ENCODE results near the gene EHF. TPM values are rescaled to one million over a fixed set of nuclear protein-coding genes. Genes with fewer than 3 reads are reported as not detected.

The EHF gene
- total RNA-seq, 1 donor from 2014 or later = 0.25 TPM

DNA sequence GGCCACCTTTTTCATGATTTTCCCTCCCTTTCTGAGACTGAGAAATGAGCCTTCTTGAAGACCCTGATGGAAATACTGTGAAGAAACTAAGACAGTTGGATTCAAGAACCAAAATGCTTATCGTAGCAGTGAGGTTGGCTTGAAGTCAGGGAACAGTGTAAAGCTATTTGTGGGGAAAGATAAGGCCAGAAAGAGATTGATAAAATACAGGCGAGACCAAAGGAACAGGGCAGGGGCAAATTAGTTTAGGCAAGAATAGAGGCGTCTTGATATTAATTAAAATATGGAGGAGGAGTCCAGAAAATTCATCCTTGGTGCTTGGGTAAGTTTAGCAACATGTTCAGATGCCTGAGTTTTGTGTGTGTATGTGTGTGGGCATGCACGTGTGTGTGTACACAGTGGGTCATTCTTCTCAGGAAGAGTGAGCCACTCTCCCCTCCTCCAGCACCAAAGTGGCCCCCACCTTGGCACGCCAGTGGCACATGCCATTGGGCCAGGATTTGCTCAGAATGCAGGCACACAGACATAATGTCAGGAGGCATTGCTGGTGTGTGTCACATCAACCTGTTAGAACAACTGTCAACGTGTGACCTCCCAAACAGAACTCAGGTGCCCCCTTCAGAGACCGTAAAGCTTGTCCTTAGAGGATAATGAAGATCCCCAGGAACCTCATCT is 3.9 kb upstream of the EHF start:
- Histone ChIP-seq H3K4me2 (ENCODE audit: low read length) (no peak overlapping the region), H3K4me3 (ENCODE audit: insufficient read depth, low read depth, low read length) (no peak overlapping the region), H3K27ac (ENCODE audit: low read depth, low read length) (no peak overlapping the region), H3K36me3 (ENCODE audit: insufficient read depth, low read length) (no peaks in the 10 kb centered on the region), H3K9me3 (ENCODE audit: insufficient read depth, low read depth, low read length) (no peaks in the 10 kb centered on the region), H3K4me1 (ENCODE audit: insufficient read depth, low read length) (no peaks in the 10 kb centered on the region), H3K9ac (ENCODE audit: low read length) (no peak overlapping the region), H3K79me2 (ENCODE audit: insufficient read depth, low read length) (no peaks in the 10 kb centered on the region), H4K20me1 (ENCODE audit: insufficient read depth, low read length) (no peaks in the 10 kb centered on the region), H3K27me3 (ENCODE audit: insufficient read depth, low read length) (no peaks in the 10 kb centered on the region), H2AFZ (ENCODE audit: low read depth, low read length) (no peak overlapping the region)
- Mint-ChIP-seq H3K4me1 (ENCODE audit: low read depth, unreplicated experiment) (peaks cover 10% of the 10 kb centered on the region), H3K27ac (ENCODE audit: unreplicated experiment) (no peak overlapping the region), H3K4me3 (ENCODE audit: unreplicated experiment) (no peak overlapping the region), H3K9me3 (ENCODE audit: unreplicated experiment) (peaks cover 2% of the 10 kb centered on the region), H3K36me3 (ENCODE audit: low read depth, unreplicated experiment) (peaks cover 2% of the 10 kb centered on the region), H3K27me3 (ENCODE audit: low read depth, unreplicated experiment) (no peaks in the 10 kb centered on the region)
- TF ChIP-seq, protein P1, sequence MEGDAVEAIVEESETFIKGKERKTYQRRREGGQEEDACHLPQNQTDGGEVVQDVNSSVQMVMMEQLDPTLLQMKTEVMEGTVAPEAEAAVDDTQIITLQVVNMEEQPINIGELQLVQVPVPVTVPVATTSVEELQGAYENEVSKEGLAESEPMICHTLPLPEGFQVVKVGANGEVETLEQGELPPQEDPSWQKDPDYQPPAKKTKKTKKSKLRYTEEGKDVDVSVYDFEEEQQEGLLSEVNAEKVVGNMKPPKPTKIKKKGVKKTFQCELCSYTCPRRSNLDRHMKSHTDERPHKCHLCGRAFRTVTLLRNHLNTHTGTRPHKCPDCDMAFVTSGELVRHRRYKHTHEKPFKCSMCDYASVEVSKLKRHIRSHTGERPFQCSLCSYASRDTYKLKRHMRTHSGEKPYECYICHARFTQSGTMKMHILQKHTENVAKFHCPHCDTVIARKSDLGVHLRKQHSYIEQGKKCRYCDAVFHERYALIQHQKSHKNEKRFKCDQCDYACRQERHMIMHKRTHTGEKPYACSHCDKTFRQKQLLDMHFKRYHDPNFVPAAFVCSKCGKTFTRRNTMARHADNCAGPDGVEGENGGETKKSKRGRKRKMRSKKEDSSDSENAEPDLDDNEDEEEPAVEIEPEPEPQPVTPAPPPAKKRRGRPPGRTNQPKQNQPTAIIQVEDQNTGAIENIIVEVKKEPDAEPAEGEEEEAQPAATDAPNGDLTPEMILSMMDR (IDR thresholded peaks at IDR 0.05; ENCODE audit: insufficient read depth, low read depth, low read length) = no peak
- TF ChIP-seq EZH2 (IDR thresholded peaks at IDR 0.05; ENCODE audit: insufficient read depth, low read length) = no peak
- DNase-seq (ENCODE audit: low read depth) = no peak
- FAIRE-seq = no peak

- TF ChIP-seq EZH2 (IDR thresholded peaks at IDR 0.05; ENCODE audit: insufficient read depth, low read length) = no peak
- TF ChIP-seq, protein P1 (IDR thresholded peaks at IDR 0.05; ENCODE audit: insufficient read depth, low read depth, low read length) = no peak
- H3K4me1 Mint-ChIP-seq (ENCODE audit: low read depth, unreplicated experiment) = peaks cover 14% of the 10 kb centered on the region
- no peak overlapping the region for H3K4me3 ChIP-seq (ENCODE audit: insufficient read depth, low read depth, low read length)
Measured at GRCh38 chr11:34618406-34618805, 2.5 kb upstream of the EHF start.

GRCh38 chr11:34619062-34619516 is 1.8 kb upstream of the EHF start:
- Histone ChIP-seq H3K9ac (ENCODE audit: low read length) (no peak overlapping the region), H3K79me2 (ENCODE audit: insufficient read depth, low read length) (no peaks in the 10 kb centered on the region), H3K4me1 (ENCODE audit: insufficient read depth, low read length) (no peaks in the 10 kb centered on the region), H3K27me3 (ENCODE audit: insufficient read depth, low read length) (no peaks in the 10 kb centered on the region), H3K27ac (ENCODE audit: low read depth, low read length) (no peak overlapping the region), H4K20me1 (ENCODE audit: insufficient read depth, low read length) (no peaks in the 10 kb centered on the region), H2AFZ (ENCODE audit: low read depth, low read length) (no peak overlapping the region), H3K36me3 (ENCODE audit: insufficient read depth, low read length) (no peaks in the 10 kb centered on the region), H3K4me3 (ENCODE audit: insufficient read depth, low read depth, low read length) (no peak overlapping the region), H3K4me2 (ENCODE audit: low read length) (no peak overlapping the region), H3K9me3 (ENCODE audit: insufficient read depth, low read depth, low read length) (no peaks in the 10 kb centered on the region)
- no peak for DNase-seq (ENCODE audit: low read depth)
- peaks cover 2% of the 10 kb centered on the region for H3K9me3 Mint-ChIP-seq (ENCODE audit: unreplicated experiment)
- no peak overlapping the region for H3K4me3 Mint-ChIP-seq (ENCODE audit: unreplicated experiment)
- no peaks in the 10 kb centered on the region for H3K36me3 Mint-ChIP-seq (ENCODE audit: low read depth, unreplicated experiment)
- H3K27me3 Mint-ChIP-seq (ENCODE audit: low read depth, unreplicated experiment) = no peaks in the 10 kb centered on the region
- FAIRE-seq = no peak
- no peak overlapping the region for H3K27ac Mint-ChIP-seq (ENCODE audit: unreplicated experiment)
- H3K4me1 Mint-ChIP-seq (ENCODE audit: low read depth, unreplicated experiment) = peaks cover 13% of the 10 kb centered on the region
- TF ChIP-seq, protein P1 (IDR thresholded peaks at IDR 0.05; ENCODE audit: insufficient read depth, low read depth, low read length) = no peak
- TF ChIP-seq EZH2 (IDR thresholded peaks at IDR 0.05; ENCODE audit: insufficient read depth, low read length) = no peak

More at GRCh38 chr11:34618406-34618805, 2.5 kb upstream of the EHF start:
- Mint-ChIP-seq H3K27ac (ENCODE audit: unreplicated experiment) (no peak overlapping the region), H3K36me3 (ENCODE audit: low read depth, unreplicated experiment) (no peaks in the 10 kb centered on the region), H3K4me3 (ENCODE audit: unreplicated experiment) (no peak overlapping the region), H3K9me3 (ENCODE audit: unreplicated experiment) (peaks cover 2% of the 10 kb centered on the region), H3K27me3 (ENCODE audit: low read depth, unreplicated experiment) (no peaks in the 10 kb centered on the region)
- H3K4me2 ChIP-seq (ENCODE audit: low read length) = no peak overlapping the region
- H3K36me3 ChIP-seq (ENCODE audit: insufficient read depth, low read length) = no peaks in the 10 kb centered on the region
- no peaks in the 10 kb centered on the region for H3K27me3 ChIP-seq (ENCODE audit: insufficient read depth, low read length)
- no peaks in the 10 kb centered on the region for H4K20me1 ChIP-seq (ENCODE audit: insufficient read depth, low read length)
- no peak overlapping the region for H3K9ac ChIP-seq (ENCODE audit: low read length)
- FAIRE-seq (no peak), DNase-seq (ENCODE audit: low read depth) (no peak)
- no peaks in the 10 kb centered on the region for H3K79me2 ChIP-seq (ENCODE audit: insufficient read depth, low read length)
- H3K27ac ChIP-seq (ENCODE audit: low read depth, low read length) = no peak overlapping the region
- no peaks in the 10 kb centered on the region for H3K4me1 ChIP-seq (ENCODE audit: insufficient read depth, low read length)
- no peak overlapping the region for H2AFZ ChIP-seq (ENCODE audit: low read depth, low read length)
- H3K9me3 ChIP-seq (ENCODE audit: insufficient read depth, low read depth, low read length) = no peaks in the 10 kb centered on the region
